AG04449 (cell line): ENCODE measurements around the gene ERBB4.

Experiments used
- CTCF ChIA-PET: fragments of 350-600 bp; formaldehyde crosslinking; extraction: SDS; loops from one replicate; lab custom pipeline; 2021; ENCODE audit warnings: antibody characterized with exemption; lab: Yijun Ruan, JAX
- POLR2A ChIA-PET: fragments of 400-600, 350-600 bp; formaldehyde crosslinking; extraction: SDS; loops from one replicate; lab custom pipeline; 2020; ENCODE audit warnings: antibody characterized with exemption, inconsistent platforms; lab: Yijun Ruan, JAX
- DNase-seq: peaks from one replicate; pipeline ENCODE4 v3.0.0-alpha.2; 2010; ENCODE audit warnings: low read depth, low spot score
- H3K4me3 ChIP-seq: 2 replicates; pipeline ENCODE4 v1.5.1; 2011; ENCODE audit warnings: low read depth, mild to moderate bottlenecking, control low read depth, low read length
- TF ChIP-seq, protein P1 (sequence below): IDR thresholded peaks from one replicate; pipeline ENCODE4 v1.5.1; 2011; ENCODE audit warnings: mild to moderate bottlenecking, moderate library complexity, low read length, control low read depth, inconsistent platforms; ENCODE audit not compliant: insufficient read depth; ENCODE audit errors: missing control alignments

The ERBB4 gene

DNA sequence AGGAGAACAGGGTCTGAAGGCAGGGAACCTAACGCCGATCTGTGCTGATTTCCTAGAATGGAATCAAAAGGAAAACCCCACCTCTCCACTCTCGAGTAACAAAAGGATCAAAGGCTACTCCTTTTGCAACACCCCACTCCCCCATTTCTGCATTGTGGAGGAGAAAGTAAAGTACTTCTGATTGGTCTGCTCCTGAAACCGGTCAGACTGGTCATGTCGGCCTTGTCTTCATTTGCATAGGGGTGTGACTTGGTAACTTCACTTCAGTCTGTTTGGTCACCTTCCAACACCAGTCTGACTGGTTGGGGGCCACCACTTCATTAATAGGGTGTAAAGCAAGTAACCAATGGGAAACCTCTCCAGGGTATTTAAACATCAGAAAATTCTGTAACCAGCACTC, 771.9 kb downstream of the ERBB4 start:
- ChIA-PET CTCF (no interaction called here), POLR2A (no interaction called here)
- DNase-seq: no peak
- TF ChIP-seq, protein P1, sequence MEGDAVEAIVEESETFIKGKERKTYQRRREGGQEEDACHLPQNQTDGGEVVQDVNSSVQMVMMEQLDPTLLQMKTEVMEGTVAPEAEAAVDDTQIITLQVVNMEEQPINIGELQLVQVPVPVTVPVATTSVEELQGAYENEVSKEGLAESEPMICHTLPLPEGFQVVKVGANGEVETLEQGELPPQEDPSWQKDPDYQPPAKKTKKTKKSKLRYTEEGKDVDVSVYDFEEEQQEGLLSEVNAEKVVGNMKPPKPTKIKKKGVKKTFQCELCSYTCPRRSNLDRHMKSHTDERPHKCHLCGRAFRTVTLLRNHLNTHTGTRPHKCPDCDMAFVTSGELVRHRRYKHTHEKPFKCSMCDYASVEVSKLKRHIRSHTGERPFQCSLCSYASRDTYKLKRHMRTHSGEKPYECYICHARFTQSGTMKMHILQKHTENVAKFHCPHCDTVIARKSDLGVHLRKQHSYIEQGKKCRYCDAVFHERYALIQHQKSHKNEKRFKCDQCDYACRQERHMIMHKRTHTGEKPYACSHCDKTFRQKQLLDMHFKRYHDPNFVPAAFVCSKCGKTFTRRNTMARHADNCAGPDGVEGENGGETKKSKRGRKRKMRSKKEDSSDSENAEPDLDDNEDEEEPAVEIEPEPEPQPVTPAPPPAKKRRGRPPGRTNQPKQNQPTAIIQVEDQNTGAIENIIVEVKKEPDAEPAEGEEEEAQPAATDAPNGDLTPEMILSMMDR: no peak
- no peak overlapping the region for H3K4me3 ChIP-seq

DNA sequence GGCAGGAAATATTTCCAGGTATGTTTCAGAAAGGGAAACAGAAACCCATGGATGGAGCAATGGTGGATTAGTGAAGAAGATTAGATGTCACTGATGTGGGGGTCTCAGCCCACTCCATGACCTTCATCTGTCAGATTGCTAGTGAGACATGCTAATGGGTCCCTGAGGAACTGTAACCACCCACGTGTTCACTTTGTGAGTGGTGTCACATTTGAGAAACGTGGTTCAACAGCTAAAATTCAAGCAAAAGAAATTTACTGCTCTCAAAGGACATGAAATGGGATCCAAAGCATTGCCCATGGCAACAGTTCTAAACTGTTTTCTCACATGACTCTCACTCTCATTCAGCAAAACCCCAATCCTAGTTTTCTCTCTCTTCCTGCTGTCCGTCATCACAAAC, 776.1 kb downstream of the ERBB4 start:
- no peak for DNase-seq
- TF ChIP-seq, protein P1: no peak
- H3K4me3 ChIP-seq: no peak overlapping the region
- CTCF ChIA-PET: no interaction called here
- POLR2A ChIA-PET: no interaction called here

DNA sequence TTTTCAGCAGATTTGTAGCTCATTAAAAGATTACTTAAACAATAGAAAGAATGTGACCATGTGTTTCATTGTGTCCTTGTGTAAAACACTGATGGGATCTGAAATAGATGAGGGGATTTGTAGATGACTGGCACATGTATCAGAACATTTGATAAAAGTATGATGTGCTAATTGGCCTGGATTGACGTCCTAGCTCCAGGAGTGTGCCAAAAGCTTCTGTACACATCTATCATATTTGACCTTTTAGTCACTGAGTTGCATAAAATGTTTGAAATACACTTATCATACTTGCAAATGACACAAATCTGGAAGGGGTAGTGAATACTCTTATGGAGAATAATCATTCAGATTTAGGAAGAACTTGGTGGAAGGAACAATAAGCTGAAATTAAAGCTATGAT, 778.5 kb downstream of the ERBB4 start:
- POLR2A ChIA-PET: no interaction called here
- H3K4me3 ChIP-seq: no peak overlapping the region
- TF ChIP-seq, protein P1: no peak
- CTCF ChIA-PET: no interaction called here
- DNase-seq: no peak

DNA sequence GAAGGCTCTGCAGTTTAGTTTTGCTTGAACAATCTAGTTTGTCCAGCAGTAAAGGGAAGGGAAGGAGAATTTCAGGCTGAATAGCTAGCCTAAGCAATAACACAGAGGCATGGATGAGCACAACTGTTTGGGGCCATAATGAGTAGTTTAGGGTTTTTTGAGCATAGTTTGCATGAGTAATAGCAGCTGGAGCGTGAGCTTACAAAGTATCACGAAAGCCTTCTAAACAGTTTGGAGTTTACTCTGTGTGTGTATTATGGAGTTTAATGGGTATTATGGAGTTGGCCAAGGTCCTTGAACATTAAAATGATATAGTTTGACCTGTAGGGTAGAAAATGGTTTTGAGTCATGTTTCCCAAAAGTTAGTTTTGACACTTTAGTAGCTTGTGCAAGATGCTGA, 782.3 kb downstream of the ERBB4 start:
- TF ChIP-seq, protein P1: no peak
- no peak overlapping the region for H3K4me3 ChIP-seq
- DNase-seq: no peak
- ChIA-PET CTCF (interaction anchor here (0.8 kb wide), 1 partner anchor 12 kb away, joined by 3 read pairs; no protein-coding TSS in a partner anchor), POLR2A (no interaction called here)

DNA sequence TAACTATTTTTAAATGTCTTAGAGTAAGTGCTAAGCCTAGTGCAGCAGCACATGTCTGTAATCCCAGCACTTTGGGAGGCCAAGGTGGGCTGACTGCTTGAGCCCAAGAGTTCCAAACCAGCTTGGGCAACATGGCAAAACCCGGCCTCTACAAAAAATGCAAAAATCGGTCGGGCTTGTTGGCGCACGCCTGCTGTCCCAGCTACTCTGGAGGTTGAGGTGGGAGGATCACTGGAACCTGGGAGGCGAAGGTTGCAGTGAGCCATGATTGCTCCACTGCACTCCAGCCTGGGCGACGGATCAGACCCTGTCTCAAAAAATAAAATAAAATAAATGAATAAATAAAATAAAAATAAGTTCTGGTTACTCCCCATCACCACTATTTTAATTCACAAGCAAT, 783.4 kb downstream of the ERBB4 start:
- TF ChIP-seq, protein P1: no peak
- CTCF ChIA-PET: no interaction called here
- POLR2A ChIA-PET: no interaction called here
- no peak overlapping the region for H3K4me3 ChIP-seq
- DNase-seq: no peak

DNA sequence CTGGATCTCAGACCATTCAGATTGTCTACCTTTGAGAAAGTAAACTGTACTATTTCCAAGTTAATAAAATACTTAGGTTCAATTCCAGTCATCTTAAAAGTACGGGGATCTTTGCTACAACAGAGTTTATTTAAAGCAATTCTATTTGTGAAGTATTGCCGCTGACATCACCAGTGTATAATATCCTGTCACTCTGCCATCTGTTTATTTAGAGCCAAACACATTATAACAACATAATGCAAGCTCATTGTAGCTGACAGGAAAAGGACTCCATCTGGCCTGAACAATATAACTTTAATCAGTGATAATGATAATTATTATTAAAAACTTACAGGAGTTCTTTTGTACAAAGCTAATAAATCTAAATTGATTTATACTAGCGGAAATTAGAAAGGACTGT, 786.8 kb downstream of the ERBB4 start:
- H3K4me3 ChIP-seq: no peak overlapping the region
- ChIA-PET POLR2A (no interaction called here), CTCF (no interaction called here)
- TF ChIP-seq, protein P1: no peak
- no peak for DNase-seq
